ENCODE data around the gene PTTG1IP.

Gene PTTG1IP

DNA sequence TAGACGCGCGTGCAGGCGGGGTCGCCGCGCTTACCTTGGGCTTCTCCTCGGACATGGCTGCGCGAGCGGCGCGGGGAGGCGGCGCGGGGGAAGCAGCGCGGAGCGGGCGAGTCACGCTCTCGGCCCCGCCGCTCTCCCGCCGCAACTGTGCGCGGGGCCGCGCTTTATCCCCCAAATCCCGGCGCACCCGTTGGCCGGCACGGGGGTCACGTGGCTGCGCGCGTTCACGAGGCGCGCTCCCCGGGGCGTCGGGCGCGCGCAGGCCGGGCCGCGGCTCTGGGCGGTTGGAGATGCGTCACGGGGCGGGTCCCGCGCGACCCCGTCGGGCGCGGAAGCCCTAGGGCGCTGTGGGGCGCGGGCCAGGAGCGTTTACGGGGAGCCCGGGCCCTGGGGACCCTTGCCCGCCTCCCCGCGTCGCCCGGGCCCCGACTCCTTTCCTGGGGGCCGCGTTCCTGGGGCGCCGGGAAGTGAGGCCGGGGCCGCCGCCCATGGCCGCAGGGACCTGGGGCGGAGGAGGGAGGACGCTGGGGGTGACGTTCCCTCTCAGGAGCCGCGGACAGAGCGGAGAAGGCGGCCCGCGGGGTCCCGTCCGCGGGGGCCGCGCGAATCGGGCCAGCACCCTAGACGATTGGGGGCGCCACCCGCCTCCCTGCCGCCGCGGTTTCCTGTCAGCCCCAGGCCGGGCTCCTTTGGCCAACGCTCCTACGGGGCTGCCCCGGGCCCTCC is 55.4 kb downstream of the PTTG1IP start, which contains the start of gene SUMO3:
Gene SUMO3, minus strand, starts transcription at position 149 of the 726 bp plus-strand sequence. Its CDS starts 94 bp downstream, at position 55.
- TF ChIP-seq, protein P1, sequence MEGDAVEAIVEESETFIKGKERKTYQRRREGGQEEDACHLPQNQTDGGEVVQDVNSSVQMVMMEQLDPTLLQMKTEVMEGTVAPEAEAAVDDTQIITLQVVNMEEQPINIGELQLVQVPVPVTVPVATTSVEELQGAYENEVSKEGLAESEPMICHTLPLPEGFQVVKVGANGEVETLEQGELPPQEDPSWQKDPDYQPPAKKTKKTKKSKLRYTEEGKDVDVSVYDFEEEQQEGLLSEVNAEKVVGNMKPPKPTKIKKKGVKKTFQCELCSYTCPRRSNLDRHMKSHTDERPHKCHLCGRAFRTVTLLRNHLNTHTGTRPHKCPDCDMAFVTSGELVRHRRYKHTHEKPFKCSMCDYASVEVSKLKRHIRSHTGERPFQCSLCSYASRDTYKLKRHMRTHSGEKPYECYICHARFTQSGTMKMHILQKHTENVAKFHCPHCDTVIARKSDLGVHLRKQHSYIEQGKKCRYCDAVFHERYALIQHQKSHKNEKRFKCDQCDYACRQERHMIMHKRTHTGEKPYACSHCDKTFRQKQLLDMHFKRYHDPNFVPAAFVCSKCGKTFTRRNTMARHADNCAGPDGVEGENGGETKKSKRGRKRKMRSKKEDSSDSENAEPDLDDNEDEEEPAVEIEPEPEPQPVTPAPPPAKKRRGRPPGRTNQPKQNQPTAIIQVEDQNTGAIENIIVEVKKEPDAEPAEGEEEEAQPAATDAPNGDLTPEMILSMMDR (IDR thresholded peaks at IDR 0.05; ENCODE audit: low read depth, low read length, missing control alignments) = no peak
- DNase-seq (ENCODE audit: low read depth) = peak; percentile 39
- H3K4me3 ChIP-seq (ENCODE audit: low read depth, low read length) = peak within 1 kb of the TSS; percentile 77

DNA sequence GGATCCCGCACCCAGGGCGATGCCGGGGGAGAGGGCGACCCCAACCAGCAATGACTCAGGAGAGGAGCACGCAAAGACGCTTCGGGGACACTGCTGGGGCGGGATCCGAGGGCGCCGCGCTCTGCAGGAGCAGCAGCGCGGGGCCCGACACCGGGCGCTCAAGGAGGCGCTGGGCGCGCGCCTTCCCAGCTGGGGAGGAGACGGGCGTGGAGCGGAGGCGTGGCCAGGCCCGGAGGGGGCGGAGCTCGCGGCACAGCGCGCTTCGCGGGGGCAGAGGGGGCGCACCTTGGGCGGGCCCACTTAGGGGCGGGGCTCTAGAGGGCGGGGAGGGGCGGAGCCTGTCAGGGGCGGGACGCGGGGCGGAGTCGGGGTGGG is 56.0 kb downstream of the PTTG1IP start:
- DNase-seq (ENCODE audit: low read depth) = peak; percentile 46
- H3K4me3 ChIP-seq (ENCODE audit: low read depth, low read length) = peak overlapping the region; percentile 77
- TF ChIP-seq, protein P1 (IDR thresholded peaks at IDR 0.05; ENCODE audit: low read depth, low read length, missing control alignments) = no peak

DNA sequence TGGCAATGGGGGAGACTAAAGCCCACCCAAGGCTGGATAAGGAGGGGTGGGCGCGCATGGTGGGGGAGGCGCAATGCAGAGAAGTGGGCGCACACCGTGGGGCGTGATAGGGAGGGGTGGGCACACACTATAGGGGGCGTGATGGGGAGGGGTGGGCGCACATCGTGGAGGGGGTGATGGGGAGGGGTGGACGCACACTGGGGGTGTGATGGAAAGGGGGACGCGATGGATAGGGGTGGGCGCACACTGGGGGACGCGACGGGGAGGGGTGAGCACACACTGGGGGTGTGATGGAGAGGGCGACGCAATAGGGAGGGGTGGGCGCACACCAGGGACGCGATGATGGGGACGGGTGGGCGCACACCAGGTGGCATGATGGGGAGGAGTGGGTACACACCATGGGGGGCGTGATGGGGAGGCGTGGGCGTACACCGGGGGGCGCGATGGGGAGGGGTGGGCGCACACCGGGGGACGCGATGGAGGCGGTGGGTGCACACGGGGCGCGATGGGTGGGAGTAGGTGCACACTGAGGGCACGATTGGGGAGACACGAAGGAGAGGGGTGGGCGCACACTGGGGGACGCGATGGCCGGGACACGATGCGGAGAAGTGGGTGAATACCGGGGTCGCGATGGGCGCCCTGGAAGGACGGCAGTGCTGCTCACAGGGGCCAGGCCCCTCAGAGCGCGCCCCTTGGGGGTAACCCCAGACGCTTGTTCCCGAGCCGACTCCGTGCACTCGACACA is 56.6 kb downstream of the PTTG1IP start:
- H3K4me3 ChIP-seq (ENCODE audit: low read depth, low read length) = peak overlapping the region; percentile 77
- DNase-seq (ENCODE audit: low read depth) = no peak
- TF ChIP-seq, protein P1 (IDR thresholded peaks at IDR 0.05; ENCODE audit: low read depth, low read length, missing control alignments) = no peak

DNA sequence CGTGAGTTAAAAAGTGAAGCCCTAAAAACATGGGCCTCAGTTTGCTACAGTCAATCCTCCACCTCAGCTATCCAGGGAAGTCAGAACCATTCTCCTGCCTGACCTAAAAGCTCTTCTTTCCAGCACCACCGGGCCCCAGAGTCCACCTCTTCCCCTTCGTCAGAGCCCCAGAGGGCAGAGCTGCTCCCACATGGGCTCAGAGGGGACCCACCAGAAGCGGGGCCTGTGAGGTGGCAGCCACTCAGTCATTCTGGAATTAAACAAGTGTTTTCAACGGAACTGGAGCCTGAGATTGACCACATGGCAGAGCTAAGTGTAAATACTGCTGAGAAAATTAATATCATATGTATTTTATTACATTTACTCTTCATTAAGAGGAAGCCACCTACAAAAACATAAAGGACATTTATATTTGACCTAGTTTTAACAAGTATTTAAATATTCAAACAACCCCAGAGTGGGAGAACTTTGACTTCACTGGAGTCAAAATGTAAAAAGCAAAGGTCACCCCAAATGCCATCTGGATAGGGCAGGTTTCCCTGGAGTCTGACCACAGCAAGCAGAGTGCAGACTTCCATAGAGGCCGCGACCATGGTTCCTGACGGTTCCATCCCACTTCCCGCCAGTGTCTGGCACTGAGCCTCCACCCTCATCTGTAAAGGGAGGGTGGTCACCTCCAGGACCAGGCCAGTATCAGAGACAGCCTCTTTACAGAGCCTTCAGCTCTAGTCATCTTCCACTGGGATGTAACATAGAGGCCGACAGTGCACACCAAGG is 57.5 kb downstream of the PTTG1IP start:
- TF ChIP-seq, protein P1 (IDR thresholded peaks at IDR 0.05; ENCODE audit: low read depth, low read length, missing control alignments) = no peak
- no peak for DNase-seq (ENCODE audit: low read depth)
- no peak overlapping the region for H3K4me3 ChIP-seq (ENCODE audit: low read depth, low read length)

DNA sequence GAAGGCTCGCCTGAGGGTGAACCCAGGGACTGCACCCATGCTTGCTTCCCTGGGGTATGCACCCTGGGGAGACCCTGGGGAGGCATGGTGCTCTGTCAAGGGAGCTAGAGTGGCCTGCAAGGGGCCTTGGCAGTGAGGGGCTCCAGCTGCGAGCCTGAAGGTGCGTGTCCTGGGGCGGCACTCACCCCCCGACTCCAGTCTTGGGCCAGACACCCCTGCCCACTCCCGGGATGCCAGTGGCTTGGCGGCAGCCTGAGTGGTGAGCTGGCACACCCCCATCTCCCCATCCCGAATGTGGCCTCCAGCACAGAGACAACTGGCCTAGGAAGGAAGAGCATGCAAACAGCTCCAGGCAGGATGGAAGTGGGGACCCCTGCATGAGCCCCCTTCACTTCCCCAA is 58.3 kb downstream of the PTTG1IP start:
- TF ChIP-seq, protein P1 (IDR thresholded peaks at IDR 0.05; ENCODE audit: low read depth, low read length, missing control alignments) = no peak
- H3K4me3 ChIP-seq (ENCODE audit: low read depth, low read length) = no peak overlapping the region
- no peak for DNase-seq (ENCODE audit: low read depth)

DNA sequence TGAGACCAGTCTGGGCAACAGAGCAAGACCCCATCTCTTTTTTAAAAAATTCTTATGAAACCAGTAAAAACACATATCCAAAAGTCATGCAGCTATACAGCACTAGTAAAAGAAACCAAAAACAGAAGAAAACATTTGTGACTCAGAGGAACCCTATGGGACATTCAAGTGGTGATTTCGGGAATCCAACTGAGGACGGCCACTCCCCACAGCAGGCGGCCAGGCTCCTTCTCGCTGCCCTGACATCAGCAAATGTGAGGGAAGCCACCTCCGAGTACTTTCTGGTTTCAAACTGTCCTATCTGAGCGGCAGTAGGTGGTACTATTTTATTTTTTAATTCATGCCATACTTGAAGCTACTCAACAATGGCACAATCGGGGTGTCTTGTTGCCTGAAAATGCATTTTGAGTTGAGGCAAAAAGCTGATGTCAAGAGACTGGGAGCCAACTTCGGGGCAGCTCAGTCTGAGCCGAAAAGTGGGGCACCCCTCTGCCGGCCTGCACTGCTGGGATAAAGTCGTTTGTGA is 58.9 kb downstream of the PTTG1IP start:
- TF ChIP-seq, protein P1 (IDR thresholded peaks at IDR 0.05; ENCODE audit: low read depth, low read length, missing control alignments) = no peak
- no peak for DNase-seq (ENCODE audit: low read depth)
- H3K4me3 ChIP-seq (ENCODE audit: low read depth, low read length) = no peak overlapping the region

All from GM12864 (cell line).